ENCODE results near the gene CARD19.

GRCh38 chr9:93097511-93098201 is 1.6 kb downstream of the CARD19 start:
- TF ChIP-seq CTCF (IDR thresholded peaks at IDR 0.05): no peak
- no peak for TF ChIP-seq POLR2A (IDR thresholded peaks at IDR 0.05)
- no peak for TF ChIP-seq POLR2AphosphoS5 (IDR thresholded peaks at IDR 0.05)
- no peak for TF ChIP-seq EP300 (IDR thresholded peaks at IDR 0.05)
